GM23338 (cell line): Measurements from ENCODE around the gene SLC2A1.

Experiments
- CREB1 ChIP-seq: fragments of 250-450 bp; sonication (Bioruptor Pico); IDR thresholded peaks from 2 replicates; pipeline ENCODE4 v1.5.0; 2020; ENCODE audit warnings: low read depth, mild to moderate bottlenecking, moderate library complexity
- EZH2 ChIP-seq: fragments of 200-600 bp; sonication (generic); IDR thresholded peaks from one replicate; pipeline ENCODE4 v1.8.0; 2017; ENCODE audit warnings: antibody characterized with exemption, mild to moderate bottlenecking, low read depth; ENCODE audit not compliant: unreplicated experiment
- EZH2phosphoT487 ChIP-seq: fragments of 200-600 bp; sonication (generic); IDR thresholded peaks from one replicate; pipeline ENCODE4 v1.8.1; 2018; ENCODE audit warnings: antibody characterized with exemption; ENCODE audit not compliant: unreplicated experiment
- JUNB ChIP-seq: IDR thresholded peaks from one replicate; pipeline ENCODE4 v1.6.1; 2016; ENCODE audit warnings: antibody characterized with exemption; ENCODE audit not compliant: unreplicated experiment
- POLR2AphosphoS5 ChIP-seq: IDR thresholded peaks from 2 replicates; pipeline ENCODE4 v1.6.1; 2016; ENCODE audit warnings: antibody characterized with exemption, low read depth
- ZNF331 ChIP-seq: fragments of 250-450 bp; sonication (Bioruptor Pico); IDR thresholded peaks from 2 replicates; pipeline ENCODE4 v1.5.0; 2020; ENCODE audit warnings: low read depth, mild to moderate bottlenecking, moderate library complexity
- TF ChIP-seq, protein P1 (sequence below): IDR thresholded peaks from one replicate; pipeline ENCODE4 v1.6.1; 2018; ENCODE audit warnings: antibody characterized with exemption; ENCODE audit not compliant: unreplicated experiment
- TF ChIP-seq, protein P2 (sequence below), 2 experiments: fragments of 200-600 bp in 1 of 2; sonication (generic) in 1 of 2; conservative IDR thresholded peaks; 2 replicates each; pipeline versions ENCODE4 v1.5.1 to v1.6.1; 2016 to 2017; ENCODE audit warnings: antibody characterized with exemption in 2 of 2, low read depth in 2 of 2, mild to moderate bottlenecking in 2 of 2, moderate library complexity in 1 of 2
- TF ChIP-seq, protein P3 (sequence below): fragments of 250-450 bp; sonication (Bioruptor Pico); IDR thresholded peaks from 2 replicates; pipeline ENCODE4 v1.5.0; 2020; ENCODE audit warnings: mild to moderate bottlenecking, moderate library complexity
- TF ChIP-seq, protein P4 (sequence below): IDR thresholded peaks from 2 replicates; pipeline ENCODE4 v1.6.1; 2016; ENCODE audit warnings: antibody characterized with exemption

DNA sequence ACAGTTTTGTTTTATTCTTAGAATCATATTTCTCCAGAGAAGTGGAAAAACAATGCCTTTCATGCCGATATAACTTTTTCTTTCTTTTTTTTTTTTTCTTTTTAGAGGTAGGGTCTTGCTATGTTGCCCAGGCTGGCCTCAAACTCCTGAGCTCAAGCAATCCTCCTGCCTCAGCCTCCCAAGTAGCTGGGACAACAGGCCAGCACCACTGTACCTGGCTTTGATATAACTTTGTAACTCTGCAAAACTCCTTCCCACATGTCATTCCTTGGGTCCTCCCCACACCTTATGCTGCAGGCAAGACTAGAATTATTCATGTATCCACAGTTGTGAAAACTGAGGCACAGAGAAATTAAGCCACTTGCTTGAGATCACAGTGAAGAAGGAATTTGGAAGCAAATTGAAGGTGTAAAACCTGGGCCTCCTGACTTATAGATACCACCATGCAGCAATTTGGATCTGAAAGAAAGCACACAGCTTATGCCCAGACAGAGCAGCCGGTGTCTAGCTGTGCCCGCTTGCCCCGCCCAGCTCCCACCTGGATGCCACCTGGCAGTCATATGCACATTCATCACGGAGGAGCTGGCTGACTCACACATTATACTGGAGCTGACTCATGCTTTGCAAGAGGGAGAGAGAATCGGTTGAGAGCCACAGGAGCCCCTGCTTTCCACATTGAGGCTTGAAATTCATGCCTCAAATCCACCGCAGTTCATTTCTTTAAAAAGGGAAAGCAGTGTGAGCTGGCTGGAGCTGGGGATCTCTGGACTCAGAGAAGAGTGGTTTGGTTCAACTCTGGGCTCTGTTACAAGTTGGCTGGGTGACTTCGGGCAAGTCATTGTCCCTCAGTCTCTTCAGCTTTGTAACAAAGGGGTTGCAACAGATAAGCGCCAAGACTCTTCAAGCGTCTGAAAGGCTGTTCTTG lies 8.3 kb upstream of the SLC2A1 start:
- TF ChIP-seq, protein P1, sequence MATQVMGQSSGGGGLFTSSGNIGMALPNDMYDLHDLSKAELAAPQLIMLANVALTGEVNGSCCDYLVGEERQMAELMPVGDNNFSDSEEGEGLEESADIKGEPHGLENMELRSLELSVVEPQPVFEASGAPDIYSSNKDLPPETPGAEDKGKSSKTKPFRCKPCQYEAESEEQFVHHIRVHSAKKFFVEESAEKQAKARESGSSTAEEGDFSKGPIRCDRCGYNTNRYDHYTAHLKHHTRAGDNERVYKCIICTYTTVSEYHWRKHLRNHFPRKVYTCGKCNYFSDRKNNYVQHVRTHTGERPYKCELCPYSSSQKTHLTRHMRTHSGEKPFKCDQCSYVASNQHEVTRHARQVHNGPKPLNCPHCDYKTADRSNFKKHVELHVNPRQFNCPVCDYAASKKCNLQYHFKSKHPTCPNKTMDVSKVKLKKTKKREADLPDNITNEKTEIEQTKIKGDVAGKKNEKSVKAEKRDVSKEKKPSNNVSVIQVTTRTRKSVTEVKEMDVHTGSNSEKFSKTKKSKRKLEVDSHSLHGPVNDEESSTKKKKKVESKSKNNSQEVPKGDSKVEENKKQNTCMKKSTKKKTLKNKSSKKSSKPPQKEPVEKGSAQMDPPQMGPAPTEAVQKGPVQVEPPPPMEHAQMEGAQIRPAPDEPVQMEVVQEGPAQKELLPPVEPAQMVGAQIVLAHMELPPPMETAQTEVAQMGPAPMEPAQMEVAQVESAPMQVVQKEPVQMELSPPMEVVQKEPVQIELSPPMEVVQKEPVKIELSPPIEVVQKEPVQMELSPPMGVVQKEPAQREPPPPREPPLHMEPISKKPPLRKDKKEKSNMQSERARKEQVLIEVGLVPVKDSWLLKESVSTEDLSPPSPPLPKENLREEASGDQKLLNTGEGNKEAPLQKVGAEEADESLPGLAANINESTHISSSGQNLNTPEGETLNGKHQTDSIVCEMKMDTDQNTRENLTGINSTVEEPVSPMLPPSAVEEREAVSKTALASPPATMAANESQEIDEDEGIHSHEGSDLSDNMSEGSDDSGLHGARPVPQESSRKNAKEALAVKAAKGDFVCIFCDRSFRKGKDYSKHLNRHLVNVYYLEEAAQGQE, result no peak
- TF ChIP-seq EZH2 (no peak), POLR2AphosphoS5 (no peak), EZH2phosphoT487 (no peak), CREB1 (CRISPR knock-in tag) (no peak), ZNF331 (no peak), JUNB (no peak)
- TF ChIP-seq, protein P2, sequence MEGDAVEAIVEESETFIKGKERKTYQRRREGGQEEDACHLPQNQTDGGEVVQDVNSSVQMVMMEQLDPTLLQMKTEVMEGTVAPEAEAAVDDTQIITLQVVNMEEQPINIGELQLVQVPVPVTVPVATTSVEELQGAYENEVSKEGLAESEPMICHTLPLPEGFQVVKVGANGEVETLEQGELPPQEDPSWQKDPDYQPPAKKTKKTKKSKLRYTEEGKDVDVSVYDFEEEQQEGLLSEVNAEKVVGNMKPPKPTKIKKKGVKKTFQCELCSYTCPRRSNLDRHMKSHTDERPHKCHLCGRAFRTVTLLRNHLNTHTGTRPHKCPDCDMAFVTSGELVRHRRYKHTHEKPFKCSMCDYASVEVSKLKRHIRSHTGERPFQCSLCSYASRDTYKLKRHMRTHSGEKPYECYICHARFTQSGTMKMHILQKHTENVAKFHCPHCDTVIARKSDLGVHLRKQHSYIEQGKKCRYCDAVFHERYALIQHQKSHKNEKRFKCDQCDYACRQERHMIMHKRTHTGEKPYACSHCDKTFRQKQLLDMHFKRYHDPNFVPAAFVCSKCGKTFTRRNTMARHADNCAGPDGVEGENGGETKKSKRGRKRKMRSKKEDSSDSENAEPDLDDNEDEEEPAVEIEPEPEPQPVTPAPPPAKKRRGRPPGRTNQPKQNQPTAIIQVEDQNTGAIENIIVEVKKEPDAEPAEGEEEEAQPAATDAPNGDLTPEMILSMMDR (conservative IDR thresholded peaks at IDR 0.05; ENCODE audit: low read depth in 2 of 2), result no peak
- TF ChIP-seq, protein P3, sequence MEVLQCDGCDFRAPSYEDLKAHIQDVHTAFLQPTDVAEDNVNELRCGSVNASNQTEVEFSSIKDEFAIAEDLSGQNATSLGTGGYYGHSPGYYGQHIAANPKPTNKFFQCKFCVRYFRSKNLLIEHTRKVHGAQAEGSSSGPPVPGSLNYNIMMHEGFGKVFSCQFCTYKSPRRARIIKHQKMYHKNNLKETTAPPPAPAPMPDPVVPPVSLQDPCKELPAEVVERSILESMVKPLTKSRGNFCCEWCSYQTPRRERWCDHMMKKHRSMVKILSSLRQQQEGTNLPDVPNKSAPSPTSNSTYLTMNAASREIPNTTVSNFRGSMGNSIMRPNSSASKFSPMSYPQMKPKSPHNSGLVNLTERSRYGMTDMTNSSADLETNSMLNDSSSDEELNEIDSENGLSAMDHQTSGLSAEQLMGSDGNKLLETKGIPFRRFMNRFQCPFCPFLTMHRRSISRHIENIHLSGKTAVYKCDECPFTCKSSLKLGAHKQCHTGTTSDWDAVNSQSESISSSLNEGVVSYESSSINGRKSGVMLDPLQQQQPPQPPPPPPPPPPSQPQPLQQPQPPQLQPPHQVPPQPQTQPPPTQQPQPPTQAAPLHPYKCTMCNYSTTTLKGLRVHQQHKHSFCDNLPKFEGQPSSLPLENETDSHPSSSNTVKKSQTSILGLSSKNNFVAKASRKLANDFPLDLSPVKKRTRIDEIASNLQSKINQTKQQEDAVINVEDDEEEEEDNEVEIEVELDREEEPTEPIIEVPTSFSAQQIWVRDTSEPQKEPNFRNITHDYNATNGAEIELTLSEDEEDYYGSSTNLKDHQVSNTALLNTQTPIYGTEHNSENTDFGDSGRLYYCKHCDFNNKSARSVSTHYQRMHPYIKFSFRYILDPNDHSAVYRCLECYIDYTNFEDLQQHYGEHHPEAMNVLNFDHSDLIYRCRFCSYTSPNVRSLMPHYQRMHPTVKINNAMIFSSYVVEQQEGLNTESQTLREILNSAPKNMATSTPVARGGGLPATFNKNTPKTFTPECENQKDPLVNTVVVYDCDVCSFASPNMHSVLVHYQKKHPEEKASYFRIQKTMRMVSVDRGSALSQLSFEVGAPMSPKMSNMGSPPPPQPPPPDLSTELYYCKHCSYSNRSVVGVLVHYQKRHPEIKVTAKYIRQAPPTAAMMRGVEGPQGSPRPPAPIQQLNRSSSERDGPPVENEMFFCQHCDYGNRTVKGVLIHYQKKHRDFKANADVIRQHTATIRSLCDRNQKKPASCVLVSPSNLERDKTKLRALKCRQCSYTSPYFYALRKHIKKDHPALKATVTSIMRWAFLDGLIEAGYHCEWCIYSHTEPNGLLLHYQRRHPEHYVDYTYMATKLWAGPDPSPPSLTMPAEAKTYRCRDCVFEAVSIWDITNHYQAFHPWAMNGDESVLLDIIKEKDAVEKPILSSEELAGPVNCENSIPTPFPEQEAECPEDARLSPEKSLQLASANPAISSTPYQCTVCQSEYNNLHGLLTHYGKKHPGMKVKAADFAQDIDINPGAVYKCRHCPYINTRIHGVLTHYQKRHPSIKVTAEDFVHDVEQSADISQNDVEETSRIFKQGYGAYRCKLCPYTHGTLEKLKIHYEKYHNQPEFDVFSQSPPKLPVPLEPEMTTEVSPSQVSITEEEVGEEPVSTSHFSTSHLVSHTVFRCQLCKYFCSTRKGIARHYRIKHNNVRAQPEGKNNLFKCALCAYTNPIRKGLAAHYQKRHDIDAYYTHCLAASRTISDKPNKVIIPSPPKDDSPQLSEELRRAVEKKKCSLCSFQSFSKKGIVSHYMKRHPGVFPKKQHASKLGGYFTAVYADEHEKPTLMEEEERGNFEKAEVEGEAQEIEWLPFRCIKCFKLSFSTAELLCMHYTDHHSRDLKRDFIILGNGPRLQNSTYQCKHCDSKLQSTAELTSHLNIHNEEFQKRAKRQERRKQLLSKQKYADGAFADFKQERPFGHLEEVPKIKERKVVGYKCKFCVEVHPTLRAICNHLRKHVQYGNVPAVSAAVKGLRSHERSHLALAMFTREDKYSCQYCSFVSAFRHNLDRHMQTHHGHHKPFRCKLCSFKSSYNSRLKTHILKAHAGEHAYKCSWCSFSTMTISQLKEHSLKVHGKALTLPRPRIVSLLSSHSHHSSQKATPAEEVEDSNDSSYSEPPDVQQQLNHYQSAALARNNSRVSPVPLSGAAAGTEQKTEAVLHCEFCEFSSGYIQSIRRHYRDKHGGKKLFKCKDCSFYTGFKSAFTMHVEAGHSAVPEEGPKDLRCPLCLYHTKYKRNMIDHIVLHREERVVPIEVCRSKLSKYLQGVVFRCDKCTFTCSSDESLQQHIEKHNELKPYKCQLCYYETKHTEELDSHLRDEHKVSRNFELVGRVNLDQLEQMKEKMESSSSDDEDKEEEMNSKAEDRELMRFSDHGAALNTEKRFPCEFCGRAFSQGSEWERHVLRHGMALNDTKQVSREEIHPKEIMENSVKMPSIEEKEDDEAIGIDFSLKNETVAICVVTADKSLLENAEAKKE, result no peak
- TF ChIP-seq, protein P4, sequence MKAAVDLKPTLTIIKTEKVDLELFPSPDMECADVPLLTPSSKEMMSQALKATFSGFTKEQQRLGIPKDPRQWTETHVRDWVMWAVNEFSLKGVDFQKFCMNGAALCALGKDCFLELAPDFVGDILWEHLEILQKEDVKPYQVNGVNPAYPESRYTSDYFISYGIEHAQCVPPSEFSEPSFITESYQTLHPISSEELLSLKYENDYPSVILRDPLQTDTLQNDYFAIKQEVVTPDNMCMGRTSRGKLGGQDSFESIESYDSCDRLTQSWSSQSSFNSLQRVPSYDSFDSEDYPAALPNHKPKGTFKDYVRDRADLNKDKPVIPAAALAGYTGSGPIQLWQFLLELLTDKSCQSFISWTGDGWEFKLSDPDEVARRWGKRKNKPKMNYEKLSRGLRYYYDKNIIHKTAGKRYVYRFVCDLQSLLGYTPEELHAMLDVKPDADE, result no peak
